ENCODE measurements around the gene MAPK8.

Gene MAPK8

GRCh38 chr10:48481385-48481784 is 174.9 kb downstream of the MAPK8 start:
- peaks cover 5 to 43% (median 29%) of the 10 kb centered on the region in 10 experiments for H3K4me1 ChIP-seq
- H3K36me3 ChIP-seq: no peaks in the 10 kb centered on the region; a peak in 1 of 22 replicates
- H3K9ac ChIP-seq: no peak overlapping the region

GRCh38 chr10:48482207-48482606 is 175.7 kb downstream of the MAPK8 start:
- Histone ChIP-seq H3K36me3 (peaks cover 0 to 6% (median 0%) of the 10 kb centered on the region in 11 experiments; a peak in 2 of 22 replicates), H3K9ac (no peak overlapping the region), H3K27ac (no peak overlapping the region), H3K4me2 (no peak overlapping the region), H3K4me3 (no peak overlapping the region), H3K27me3 (no peaks in the 10 kb centered on the region), H4K20me1 (peaks cover 0 to 9% (median 0%) of the 10 kb centered on the region in 11 experiments; a peak in 3 of 22 replicates), H3K4me1 (peaks cover 0 to 35% (median 21%) of the 10 kb centered on the region in 10 experiments; a peak in 14 of 20 replicates), H3K9me3 (replicated peaks in 1 of 11) (no peaks in the 10 kb centered on the region)
- no peak for TF ChIP-seq Cebpa-rat (IDR thresholded peaks at IDR 0.05)

More at GRCh38 chr10:48481385-48481784, 174.9 kb downstream of the MAPK8 start:
- TF ChIP-seq Cebpa-rat (IDR thresholded peaks at IDR 0.05): no peak
- Histone ChIP-seq H3K4me2 (peak overlapping the region in 3 of 11 experiments; percentile 9 to 39 (median 30); a peak in 1 of 22 replicates), H4K20me1 (peaks cover 0 to 14% (median 0%) of the 10 kb centered on the region in 11 experiments; a peak in 3 of 22 replicates), H3K4me3 (no peak overlapping the region), H3K27me3 (no peaks in the 10 kb centered on the region), H3K9me3 (replicated peaks in 1 of 11) (no peaks in the 10 kb centered on the region), H3K27ac (no peak overlapping the region)

GRCh38 chr10:48484911-48485310 is 178.4 kb downstream of the MAPK8 start:
- Histone ChIP-seq H3K27ac (no peak overlapping the region), H3K9ac (no peak overlapping the region), H3K4me1 (peaks cover 0 to 11% (median 7%) of the 10 kb centered on the region in 10 experiments; a peak in 8 of 20 replicates), H3K4me3 (no peak overlapping the region), H4K20me1 (peaks cover 0 to 4% (median 0%) of the 10 kb centered on the region in 11 experiments; a peak in 1 of 22 replicates), H3K9me3 (replicated peaks in 1 of 11) (no peaks in the 10 kb centered on the region), H3K4me2 (no peak overlapping the region), H3K27me3 (no peaks in the 10 kb centered on the region), H3K36me3 (peaks cover 0 to 6% (median 0%) of the 10 kb centered on the region in 11 experiments; a peak in 1 of 22 replicates)
- TF ChIP-seq Cebpa-rat (IDR thresholded peaks at IDR 0.05): no peak

- H3K4me2 ChIP-seq: no peak overlapping the region
- H3K4me1 ChIP-seq: peaks cover 0 to 7% (median 4%) of the 10 kb centered on the region in 10 experiments; a peak in 8 of 20 replicates
- H3K4me3 ChIP-seq: no peak overlapping the region
- H3K9ac ChIP-seq: no peak overlapping the region
- no peak overlapping the region for H3K27ac ChIP-seq
- no peak for TF ChIP-seq Cebpa-rat (IDR thresholded peaks at IDR 0.05)
- no peaks in the 10 kb centered on the region for H3K27me3 ChIP-seq
- peaks cover 0 to 6% (median 0%) of the 10 kb centered on the region in 11 experiments; a peak in 2 of 22 replicates for H3K36me3 ChIP-seq
- H3K9me3 ChIP-seq (replicated peaks in 1 of 11): no peaks in the 10 kb centered on the region
- peaks cover 0 to 4% (median 0%) of the 10 kb centered on the region in 11 experiments; a peak in 1 of 22 replicates for H4K20me1 ChIP-seq
These were observed 179.2 kb downstream of the MAPK8 start for GRCh38 chr10:48485711-48486110.

GRCh38 chr10:48487244-48487643 is 180.8 kb downstream of the MAPK8 start:
- Histone ChIP-seq H3K27ac (no peak overlapping the region), H3K4me2 (no peak overlapping the region), H3K4me1 (no peaks in the 10 kb centered on the region), H3K4me3 (no peak overlapping the region), H3K36me3 (peaks cover 0 to 6% (median 0%) of the 10 kb centered on the region in 11 experiments; a peak in 2 of 22 replicates), H3K27me3 (no peaks in the 10 kb centered on the region), H3K9ac (no peak overlapping the region), H3K9me3 (replicated peaks in 1 of 11) (no peaks in the 10 kb centered on the region), H4K20me1 (peaks cover 0 to 15% (median 0%) of the 10 kb centered on the region in 11 experiments; a peak in 2 of 22 replicates)
- no peak for TF ChIP-seq Cebpa-rat (IDR thresholded peaks at IDR 0.05)
